ENCODE data around the gene ZBTB45. TPM values are rescaled to one million over a fixed set of nuclear protein-coding genes. Genes with fewer than 3 reads are reported as not detected.

Gene ZBTB45
- total RNA-seq, 1 donor from 2014 or later, result 27.2 TPM

DNA sequence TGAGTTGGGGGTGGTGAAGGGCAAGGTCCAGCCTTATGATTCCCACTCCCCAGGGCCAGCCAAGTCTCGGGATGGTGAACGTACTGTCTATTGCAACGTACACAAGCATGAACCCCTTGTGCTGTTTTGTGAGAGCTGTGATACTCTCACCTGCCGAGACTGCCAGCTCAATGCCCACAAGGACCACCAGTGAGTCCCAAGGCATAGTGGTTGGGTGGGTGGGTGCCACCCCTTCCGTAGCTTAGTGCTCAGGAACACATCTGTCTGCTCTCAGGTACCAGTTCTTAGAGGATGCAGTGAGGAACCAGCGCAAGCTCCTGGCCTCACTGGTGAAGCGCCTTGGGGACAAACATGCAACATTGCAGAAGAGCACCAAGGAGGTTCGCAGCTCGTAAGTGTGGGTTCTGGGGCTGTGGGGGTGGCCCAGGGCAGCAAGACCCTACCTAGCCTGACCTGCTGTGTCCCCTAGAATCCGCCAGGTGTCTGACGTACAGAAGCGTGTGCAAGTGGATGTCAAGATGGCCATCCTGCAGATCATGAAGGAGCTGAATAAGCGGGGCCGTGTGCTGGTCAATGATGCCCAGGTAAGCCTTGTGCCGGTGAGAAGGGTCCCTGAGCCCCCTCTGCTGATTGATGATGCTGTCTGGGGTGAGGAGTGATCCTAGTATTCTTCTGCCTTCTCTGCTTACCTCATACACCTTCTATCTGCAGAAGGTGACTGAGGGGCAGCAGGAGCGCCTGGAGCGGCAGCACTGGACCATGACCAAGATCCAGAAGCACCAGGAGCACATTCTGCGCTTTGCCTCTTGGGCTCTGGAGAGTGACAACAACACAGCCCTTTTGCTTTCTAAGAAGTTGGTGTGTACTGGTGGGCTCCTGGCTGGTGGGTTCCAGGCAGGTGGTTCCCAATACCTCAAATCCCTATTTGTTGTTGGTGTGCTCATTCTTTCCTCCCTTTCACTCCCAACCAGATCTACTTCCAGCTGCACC, 28.0 kb upstream of the ZBTB45 start:
- no peak for DNase-seq
- Mint-ChIP-seq H3K9me3 (ENCODE audit: unreplicated experiment) (peaks cover 23% of the 10 kb centered on the region), H3K4me1 (ENCODE audit: low read depth, unreplicated experiment) (peaks cover 10% of the 10 kb centered on the region), H3K27me3 (ENCODE audit: unreplicated experiment) (peaks cover 23% of the 10 kb centered on the region), H3K4me3 (ENCODE audit: unreplicated experiment) (no peak overlapping the region), H3K36me3 (ENCODE audit: unreplicated experiment) (no peaks in the 10 kb centered on the region), H3K27ac (ENCODE audit: unreplicated experiment) (peak overlapping the region; percentile 29)
- TF ChIP-seq, protein P1, sequence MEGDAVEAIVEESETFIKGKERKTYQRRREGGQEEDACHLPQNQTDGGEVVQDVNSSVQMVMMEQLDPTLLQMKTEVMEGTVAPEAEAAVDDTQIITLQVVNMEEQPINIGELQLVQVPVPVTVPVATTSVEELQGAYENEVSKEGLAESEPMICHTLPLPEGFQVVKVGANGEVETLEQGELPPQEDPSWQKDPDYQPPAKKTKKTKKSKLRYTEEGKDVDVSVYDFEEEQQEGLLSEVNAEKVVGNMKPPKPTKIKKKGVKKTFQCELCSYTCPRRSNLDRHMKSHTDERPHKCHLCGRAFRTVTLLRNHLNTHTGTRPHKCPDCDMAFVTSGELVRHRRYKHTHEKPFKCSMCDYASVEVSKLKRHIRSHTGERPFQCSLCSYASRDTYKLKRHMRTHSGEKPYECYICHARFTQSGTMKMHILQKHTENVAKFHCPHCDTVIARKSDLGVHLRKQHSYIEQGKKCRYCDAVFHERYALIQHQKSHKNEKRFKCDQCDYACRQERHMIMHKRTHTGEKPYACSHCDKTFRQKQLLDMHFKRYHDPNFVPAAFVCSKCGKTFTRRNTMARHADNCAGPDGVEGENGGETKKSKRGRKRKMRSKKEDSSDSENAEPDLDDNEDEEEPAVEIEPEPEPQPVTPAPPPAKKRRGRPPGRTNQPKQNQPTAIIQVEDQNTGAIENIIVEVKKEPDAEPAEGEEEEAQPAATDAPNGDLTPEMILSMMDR (IDR thresholded peaks at IDR 0.05; ENCODE audit: partially characterized antibody, unreplicated experiment), result no peak

- H3K27ac Mint-ChIP-seq (ENCODE audit: unreplicated experiment), result peak overlapping the region; percentile 94
- H3K9me3 Mint-ChIP-seq (ENCODE audit: unreplicated experiment), result peaks cover 23% of the 10 kb centered on the region
- H3K27me3 Mint-ChIP-seq (ENCODE audit: unreplicated experiment), result peaks cover 18% of the 10 kb centered on the region
- H3K4me3 Mint-ChIP-seq (ENCODE audit: unreplicated experiment), result peak overlapping the region; percentile 97
- TF ChIP-seq, protein P1 (IDR thresholded peaks at IDR 0.05; ENCODE audit: partially characterized antibody, unreplicated experiment), result no peak
- no peak for DNase-seq
- H3K36me3 Mint-ChIP-seq (ENCODE audit: unreplicated experiment), result no peaks in the 10 kb centered on the region
- peaks cover 10% of the 10 kb centered on the region for H3K4me1 Mint-ChIP-seq (ENCODE audit: low read depth, unreplicated experiment)
These were observed 26.5 kb upstream of the ZBTB45 start for GRCh38 chr19:58546019-58546530.

- Mint-ChIP-seq H3K36me3 (ENCODE audit: unreplicated experiment) (no peaks in the 10 kb centered on the region), H3K27ac (ENCODE audit: unreplicated experiment) (peak overlapping the region; percentile 94), H3K4me3 (ENCODE audit: unreplicated experiment) (peak overlapping the region; percentile 97), H3K27me3 (ENCODE audit: unreplicated experiment) (peaks cover 18% of the 10 kb centered on the region), H3K4me1 (ENCODE audit: low read depth, unreplicated experiment) (peaks cover 10% of the 10 kb centered on the region), H3K9me3 (ENCODE audit: unreplicated experiment) (peaks cover 22% of the 10 kb centered on the region)
- no peak for DNase-seq
- TF ChIP-seq, protein P1 (IDR thresholded peaks at IDR 0.05; ENCODE audit: partially characterized antibody, unreplicated experiment), result no peak
These were observed 25.8 kb upstream of the ZBTB45 start for GRCh38 chr19:58545286-58546018.

- Mint-ChIP-seq H3K27ac (ENCODE audit: unreplicated experiment) (peak overlapping the region; percentile 94), H3K4me1 (ENCODE audit: low read depth, unreplicated experiment) (peaks cover 10% of the 10 kb centered on the region), H3K4me3 (ENCODE audit: unreplicated experiment) (peak overlapping the region; percentile 97), H3K9me3 (ENCODE audit: unreplicated experiment) (peaks cover 22% of the 10 kb centered on the region), H3K36me3 (ENCODE audit: unreplicated experiment) (no peaks in the 10 kb centered on the region), H3K27me3 (ENCODE audit: unreplicated experiment) (peaks cover 18% of the 10 kb centered on the region)
- peak; percentile 81 for DNase-seq
- TF ChIP-seq, protein P1 (IDR thresholded peaks at IDR 0.05; ENCODE audit: partially characterized antibody, unreplicated experiment), result no peak
These were observed 25.1 kb upstream of the ZBTB45 start for GRCh38 chr19:58544591-58545285.
